Measurements from ENCODE around the gene MYOG.

Gene MYOG

DNA sequence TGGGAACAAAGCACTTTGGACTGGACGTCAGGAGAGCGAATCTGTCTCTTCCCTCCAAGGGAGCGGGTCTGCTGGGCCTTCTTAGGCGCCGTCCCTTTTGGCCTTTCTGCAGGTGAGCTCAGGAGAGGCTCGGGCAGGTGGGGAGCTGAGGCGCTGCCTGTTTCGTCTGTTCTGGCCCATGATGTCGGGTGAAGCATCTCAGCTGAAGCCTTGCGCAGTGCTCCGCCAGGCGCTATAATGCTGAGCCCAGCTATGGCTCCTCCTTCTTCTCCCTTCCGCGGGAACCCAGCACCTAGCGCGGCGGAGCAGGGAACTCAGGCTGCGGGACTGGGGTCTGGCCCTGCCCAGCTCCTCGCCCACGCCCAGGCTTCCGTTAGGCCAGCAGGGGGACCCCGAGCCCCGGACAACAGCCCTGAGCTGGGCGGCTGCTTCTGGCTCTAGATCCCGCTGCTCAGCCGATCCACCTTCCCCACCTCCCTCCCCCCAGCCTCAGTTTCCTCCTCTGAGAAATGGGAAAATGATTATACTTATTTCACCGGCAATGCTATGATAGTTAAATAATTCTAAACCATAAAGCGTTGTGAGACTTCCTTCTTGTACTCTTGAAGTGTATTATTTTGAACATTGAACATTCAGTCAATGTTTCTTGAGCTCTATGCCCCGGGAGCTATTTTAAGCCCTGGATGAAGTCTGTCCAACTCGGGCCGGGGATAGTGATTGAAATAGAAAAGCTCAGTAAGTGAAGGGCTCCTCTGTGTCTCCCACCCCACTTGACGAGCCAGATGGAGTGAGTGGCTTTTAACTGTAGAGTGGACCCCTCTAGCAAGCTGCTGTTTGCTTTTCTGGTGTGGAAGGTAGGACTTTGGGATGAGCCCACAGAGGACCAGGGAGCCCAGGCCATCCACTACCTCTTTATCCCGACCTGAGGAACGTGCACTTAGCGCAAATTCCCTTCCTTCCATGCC is 32.1 kb upstream of the MYOG start:
- peak in 1 of 2 experiments; percentile 15 for DNase-seq

DNA sequence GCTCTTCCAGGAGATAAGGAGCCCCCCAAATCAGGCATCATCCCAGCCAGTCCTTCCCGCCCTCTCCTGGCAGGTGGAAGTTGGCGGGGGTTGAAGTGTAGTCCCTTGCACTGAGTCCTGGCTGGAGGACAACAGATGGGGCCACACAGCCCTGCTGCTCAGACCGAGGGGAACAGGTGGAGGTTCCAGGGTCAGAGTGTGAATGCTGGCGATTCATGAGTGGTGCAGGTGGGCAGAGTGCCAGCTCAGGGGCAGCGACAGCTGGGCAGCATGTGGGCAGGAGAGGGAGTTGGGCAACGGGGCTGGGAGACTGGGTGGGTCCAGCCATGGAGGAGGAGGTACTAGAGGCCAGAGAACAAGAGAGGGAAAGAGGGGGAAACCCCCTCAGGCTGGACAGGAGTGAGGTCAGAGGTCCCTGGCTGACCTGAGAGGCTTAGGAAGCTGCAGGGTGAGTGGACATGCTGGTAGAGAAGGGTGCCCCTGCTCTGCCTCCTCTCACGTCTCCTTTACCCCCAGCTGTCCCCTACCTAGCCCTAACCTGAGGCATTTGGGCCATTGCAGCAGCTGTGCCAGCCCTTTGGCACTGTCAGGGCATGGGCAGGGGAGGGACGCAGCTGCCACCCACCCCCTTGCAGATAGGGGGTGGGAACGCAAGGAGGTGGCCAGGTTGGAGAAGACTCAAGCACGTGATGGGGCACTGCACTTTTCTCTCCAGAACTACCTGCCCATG is 30.4 kb upstream of the MYOG start:
- DNase-seq = no peak

DNA sequence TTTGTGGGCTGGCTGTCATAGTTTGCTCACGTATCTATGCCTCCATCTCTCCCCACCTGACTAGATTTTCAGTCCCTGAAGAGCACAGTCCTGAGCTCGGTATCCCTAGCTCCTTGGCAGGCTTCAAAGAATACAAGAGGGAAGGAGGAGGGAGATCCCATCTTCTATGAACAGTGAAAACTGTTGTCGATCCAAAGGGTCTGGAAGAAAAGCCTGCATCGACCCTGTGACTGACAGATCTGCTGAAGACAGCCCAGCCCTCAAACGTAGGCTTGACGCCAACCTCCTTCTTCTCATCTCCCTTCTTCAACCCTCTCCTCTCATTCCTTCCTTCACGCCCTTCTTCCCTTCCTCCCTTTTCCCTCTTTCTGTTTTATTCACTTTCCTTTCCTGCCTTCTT is 28.4 kb upstream of the MYOG start:
- DNase-seq = no peak

DNA sequence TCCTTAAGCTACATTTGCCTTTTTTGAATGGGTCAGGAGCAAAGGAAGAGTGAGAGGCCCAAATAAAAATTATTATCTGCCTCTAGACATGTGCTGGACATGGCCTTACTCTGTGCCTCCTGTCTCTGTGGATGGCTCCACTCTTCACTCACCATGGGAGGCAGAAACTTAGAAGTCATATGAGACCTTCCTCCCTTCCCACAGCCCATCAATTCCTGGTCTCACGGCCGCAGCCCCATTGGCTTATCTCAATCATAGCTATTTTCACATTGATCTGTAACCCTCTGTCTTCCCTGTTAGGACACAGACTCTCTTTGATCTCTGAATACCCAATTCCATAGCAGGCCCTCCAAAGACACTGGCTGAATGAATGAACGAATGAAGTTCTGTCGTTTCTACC is 27.5 kb upstream of the MYOG start:
- no peak for DNase-seq

DNA sequence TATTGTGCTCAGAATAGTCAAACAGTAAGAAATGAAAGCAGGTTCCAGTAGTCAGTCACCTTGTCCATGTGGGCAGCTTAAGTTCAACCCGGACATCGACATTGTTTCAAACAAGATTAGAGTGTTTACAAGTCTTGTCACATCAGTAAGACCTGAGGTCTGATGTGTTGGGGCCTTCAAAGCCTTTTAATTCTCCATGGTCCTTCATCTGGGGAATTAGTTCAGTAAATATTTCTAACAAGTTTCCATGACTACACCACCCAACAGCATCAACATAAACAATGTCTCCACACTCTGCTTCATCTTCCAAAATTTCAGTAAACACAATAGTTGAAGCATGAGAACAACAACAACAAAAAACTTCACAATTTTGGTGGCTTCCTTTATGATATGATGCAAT is 26.7 kb upstream of the MYOG start:
- DNase-seq = no peak

DNA sequence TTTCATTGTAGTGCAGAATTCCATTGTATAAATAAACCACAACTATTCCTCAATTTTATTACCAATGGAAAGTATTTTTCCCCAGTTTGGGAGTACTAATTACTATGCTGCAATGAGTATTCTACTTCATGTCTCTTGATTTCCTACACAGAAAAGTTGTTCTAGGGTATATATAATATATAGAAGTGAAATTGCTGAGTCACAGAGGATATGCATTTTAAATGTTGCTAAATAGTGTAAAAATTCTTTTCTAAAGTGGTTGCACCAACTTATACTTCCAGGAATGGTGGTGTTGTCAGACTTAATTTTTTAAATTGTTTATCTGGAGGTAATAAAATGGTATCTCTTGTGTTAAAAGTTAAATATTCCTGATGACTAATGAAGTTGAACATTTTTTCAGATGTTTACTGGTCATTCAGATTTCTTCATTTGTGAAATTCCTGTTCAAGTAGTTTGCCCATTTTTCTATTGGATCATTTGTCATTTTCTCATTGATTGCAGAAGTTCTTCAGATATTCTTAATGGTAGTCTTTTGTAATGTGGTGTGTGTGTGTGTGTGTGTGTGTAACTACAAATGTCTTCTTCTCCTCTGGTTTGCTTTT is 19.1 kb upstream of the MYOG start:
- DNase-seq = no peak

DNA sequence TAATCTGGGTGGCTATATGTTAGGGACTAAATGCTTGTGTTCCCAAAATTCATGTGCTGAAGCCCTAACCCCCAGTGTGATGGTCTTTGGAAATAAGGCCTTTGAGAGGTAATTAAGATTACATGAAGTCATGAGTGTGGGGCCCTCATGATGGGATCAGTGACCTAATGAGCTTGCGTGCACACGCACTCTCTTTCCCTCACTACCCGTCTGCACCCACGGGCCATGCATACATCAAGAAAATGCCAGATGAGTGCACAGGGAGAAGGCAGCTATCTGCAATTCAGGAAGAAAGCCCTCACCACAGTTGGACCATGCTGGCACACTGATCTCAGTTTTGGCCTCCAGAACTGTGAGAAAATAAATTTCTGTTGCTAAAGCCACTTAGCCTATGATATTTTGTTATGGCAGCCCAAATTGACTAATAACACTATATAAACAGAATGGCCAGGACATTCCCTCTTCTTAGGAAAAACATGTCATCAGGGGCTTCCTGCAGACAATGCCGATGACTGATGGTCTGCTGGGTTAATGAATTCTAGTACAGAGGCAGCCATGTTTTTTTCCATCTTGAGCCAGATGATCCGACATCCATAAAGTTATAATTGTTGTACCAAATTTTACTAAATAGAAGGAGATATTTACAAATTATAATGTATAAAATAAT is 18.1 kb upstream of the MYOG start:
- no peak for DNase-seq

DNA sequence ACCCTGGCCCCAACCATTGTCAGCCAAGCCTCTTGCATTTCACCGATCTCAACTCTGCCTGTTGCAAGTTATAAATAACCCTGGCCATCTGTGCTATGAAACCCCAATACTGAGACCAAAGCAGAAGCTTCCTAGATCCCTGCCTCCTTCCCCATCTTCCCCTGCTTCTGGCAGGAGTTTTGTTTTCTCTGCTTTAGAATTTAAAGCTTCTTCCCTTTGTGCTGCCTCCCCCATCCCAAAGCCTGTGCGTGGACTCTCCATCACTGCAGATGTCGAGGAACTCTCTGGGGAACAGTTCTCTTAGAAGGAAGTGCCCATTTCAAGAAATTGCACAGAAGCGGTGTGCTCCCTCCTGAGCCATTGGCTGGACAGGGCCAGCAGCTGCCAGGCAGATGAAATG is 17.4 kb upstream of the MYOG start:
- no peak for DNase-seq

DNA sequence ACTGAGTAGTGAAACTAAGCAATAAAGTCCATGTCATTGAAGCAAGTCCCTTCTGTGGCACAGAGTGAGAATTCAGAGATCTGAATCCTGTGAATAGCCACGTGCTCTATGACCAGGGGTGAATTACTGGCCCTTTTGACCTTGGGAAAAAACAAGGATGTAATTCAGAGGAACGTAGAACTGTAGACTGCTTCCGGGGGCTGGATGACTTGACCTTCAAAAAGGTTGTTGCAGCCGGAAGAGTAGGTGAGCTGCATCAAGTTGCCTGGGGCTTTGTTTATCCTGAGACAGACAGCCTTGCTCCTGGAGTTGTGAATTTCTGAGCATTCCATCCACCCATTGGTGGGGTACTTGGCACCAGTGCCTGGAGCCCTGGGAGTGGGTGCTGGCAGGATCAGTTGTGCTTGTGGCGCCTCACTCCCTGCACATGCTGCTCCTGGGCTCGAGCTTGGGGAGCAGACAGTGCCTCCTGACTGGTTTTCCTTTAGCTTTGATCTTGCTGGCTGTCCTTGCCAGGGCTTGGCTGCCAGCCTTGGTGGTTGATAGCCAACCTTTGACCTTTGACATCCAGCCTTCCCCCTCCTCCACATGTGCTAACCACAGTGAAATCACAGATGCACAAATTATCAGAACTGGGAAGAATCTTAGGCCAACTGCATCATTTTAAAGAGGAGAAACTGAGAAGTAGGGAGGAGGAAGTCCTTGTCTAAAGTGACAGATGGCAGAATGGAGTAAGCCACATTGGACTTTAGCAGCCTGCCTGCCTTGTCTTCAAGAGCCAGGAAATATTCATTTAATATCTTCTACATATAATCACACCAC is 16.2 kb upstream of the MYOG start:
- DNase-seq = no peak

DNA sequence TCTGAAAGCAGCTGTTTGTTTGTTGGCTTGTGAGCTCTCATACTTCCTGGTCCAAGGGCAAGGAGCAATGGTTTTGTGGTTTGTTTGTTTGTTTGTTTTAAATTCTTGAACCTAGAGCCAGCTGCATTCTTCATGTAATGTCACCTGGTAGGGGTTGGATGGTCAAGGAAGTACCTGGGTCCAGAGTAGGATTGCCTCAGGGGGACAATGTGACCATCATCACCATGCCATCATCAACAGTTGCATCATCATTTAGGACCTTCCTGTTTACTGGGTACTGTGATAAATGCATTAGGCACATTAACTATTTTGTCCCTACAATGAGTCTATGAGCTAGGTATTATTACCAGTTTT is 14.7 kb upstream of the MYOG start:
- no peak for DNase-seq

DNA sequence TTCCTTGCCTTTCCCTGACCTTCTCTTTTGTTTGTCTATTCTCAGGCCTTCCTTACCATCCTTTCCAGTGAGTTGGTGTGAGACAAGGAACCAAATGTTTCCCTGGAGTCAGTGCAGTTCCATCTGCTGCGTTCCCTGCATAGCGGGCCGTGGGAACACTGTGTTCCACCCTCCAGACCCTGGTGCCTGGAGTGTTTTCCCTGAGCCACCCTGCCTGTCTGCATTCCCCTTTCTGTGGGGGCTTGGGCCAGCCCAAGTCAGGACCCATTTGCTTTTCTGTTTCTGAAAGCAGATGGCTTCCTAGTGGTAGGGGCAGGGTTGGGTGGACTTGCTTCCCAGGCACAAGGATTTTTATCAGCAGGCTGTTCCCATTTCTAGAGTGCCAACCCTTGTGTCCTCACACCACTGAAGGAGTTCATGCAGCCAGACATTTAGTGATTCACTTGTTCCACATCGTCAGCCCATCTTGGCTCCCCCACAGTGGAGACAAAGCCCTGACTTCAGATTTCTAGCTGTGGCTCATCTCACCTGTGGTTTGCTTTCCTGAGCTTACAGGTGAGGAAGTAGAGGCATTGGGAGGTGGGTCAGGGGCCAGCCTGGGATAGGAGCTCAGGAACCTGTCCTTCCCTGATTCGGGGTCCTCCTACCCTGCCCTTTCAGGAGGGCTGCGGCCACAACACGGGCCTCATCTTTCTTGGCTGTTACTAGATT is 14.1 kb upstream of the MYOG start:
- DNase-seq = no peak

DNA sequence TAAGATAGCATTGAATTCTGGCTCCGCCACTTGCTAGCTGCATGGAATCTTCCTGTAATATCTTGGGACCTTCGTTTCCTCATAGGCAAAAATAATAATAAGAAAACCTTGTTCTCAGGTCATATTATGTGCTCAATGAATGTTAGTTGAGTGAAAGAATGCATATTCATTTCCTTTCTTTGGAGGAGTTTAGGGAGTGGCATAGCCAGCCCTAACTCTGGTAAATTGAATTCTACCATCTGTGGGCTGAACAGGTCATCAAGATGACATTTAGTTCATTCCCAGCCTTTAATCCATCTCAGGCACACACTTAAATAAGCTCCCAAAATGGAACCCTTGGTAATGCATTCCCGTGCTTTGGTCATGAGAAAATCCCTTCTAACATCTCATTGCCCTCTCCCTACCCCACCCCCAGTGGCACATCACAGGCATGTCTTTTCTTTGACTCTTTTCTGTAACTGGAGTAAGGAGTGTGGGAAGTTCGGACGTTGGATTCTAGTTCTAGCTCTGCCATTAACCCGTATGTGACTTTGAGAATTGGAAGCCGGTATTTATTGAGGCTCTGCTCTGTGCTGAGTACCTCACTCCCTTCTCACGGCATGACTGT is 13.2 kb upstream of the MYOG start:
- DNase-seq = no peak

DNA sequence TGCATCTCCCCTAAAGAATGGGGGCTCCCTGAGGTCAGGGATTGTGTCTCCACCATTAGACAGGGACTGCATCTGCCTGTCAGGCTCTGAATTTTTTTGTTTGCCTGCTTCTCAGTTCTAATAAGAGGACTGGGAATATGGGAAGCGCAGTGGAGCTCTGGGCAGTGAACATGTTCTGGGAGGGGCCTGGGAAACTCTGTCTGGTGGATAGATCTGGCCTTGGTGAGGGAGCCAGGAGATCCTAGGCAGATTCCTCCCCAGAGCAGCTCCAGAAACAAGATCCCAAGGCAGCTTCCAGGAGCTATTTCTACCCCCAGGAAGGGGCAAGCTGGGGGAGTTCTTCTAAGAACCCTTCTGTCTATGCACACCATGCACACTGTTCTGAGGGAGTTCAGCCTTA is 12.6 kb upstream of the MYOG start:
- DNase-seq = no peak

DNA sequence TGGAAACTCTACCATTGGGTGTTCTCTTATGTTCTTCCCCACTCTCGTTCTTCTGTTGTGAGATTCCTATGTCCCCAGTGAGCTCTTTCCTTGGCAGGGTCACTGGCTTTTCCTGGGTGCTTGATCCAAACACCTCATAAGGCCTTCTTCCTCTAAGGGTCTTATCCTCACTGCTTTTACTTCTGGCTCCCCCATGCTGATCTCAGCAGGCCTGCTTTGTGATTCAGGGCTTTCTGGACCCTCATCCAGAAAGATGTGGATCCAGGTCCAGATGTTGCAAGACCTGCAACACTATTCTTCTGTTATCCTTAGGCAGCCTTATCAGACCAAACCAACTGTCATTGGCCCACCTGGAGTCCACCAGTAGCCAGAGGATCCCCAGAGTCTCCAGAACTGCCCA is 11.2 kb upstream of the MYOG start:
- no peak for DNase-seq

DNA sequence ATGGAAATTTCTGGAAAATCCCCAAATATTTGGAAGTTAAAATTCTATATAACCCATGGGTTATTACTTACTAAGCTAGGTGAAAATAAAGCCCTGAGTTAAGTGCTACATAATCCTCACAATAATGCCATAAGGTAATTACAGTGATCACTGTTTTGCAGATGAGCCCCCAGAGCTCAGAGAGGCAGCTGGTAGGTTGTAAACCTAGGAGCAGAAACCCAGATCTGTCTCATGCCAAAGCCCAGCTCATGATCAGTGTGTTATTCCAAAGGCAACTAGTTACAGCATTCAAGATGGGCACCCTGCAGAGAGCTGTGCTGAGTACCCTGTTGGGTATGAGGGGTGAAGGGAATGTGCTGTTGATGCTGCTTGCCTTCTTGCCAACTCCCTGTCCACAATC is 10.8 kb upstream of the MYOG start:
- DNase-seq = no peak

DNA sequence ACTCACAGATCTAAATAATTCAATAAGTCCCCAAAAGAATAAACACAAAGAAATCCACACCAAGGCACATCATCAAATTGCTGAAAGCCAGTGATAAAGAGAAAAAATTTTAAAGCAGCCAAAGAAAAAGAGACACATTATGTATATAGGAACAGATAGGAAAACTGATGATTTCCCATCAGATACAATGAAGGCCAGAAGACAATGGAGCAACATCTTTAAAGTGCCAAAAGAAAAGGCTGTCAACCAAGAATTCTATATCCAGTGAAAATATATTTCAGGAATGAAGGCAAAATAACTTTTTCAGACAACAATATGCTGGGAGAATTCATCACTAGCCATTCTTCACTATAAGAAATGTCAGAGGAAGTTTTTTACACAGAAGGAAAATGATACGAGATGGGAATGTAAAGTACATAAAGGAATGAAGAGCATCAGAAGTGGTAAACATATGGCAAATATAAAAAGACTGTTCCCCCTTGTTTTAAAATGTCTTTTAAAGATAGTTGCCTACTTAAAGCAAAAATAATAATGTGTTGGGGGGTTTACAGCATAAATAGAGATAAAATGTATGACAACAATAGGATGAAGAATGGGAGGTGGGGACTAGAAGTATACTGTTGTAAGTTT is 9.4 kb upstream of the MYOG start:
- no peak for DNase-seq

DNA sequence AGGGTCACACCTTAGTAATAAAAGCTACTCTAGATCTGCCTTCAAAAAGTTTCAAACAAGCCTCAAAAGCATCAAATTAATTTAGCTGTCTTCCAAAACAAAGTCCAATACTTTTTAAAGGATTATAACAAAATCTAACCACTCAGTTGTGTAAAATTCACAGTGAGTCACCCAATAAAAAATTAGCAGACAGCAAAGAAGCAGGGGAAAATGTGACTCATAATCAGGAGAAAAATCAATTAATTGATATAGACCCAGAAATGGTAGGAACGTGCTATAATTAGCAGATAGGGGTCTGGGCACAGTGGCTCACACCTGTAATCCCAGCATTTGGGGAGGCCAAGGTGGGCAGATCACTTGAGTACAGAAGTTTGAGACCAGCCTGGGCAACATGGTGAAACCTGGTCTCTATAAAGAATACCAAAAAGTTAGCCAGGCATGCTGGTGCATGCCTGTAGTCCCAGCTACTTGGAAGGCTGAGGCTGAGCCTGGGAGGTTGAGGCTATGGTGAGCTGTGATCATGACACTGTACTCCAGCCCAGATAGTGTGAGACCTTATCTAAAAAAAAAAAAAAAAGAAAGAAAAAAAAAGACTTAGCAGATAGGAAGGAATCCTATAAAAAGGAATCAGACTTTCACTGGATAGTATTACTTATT is 8.1 kb upstream of the MYOG start:
- DNase-seq = no peak

DNA sequence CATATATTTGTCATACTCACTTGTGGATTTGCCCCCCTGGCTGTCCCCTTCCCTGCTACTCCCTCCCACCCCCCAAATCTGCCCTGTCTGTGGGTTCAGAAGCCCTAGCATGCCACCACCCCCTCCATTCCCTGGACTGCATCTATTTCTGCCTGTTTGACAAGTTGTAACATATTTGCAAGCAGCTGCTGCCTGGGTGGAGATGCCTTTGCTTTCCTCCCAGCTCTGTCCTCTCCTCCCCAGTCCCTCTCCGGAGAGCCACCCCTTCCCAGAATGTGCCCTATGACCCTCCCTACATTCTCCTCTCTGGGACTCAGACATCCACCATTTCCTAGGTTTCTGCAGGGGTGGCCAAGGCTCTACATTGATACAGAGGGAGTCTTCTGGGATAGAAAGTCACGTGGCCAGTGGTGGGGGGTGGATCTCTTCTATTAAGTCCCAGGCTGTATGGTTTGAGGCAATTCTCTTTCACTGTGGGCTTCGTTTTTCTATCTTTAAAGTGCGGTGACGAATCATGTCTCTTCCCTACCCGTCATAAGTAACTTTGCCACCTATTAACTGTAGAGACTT is 6.0 kb upstream of the MYOG start:
- DNase-seq = no peak

DNA sequence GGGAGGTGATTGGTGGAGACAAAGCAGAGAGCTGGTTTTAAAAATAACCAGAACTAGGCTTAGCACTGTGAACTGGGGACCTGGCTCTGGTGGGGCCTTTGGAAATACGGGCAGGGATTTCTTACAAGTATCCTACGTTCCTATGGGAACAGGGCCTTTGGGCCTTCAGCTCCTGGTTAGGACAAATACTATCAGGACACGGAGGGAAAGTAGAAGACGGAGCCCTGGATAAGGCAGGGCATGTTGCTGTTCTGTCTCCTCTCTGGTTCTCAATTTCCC is 5.3 kb upstream of the MYOG start:
- DNase-seq = no peak
